Caco-2 (cell line): Measurements from ENCODE around the gene PTGDR2. TPM values are rescaled to one million over a fixed set of nuclear protein-coding genes. Genes with fewer than 3 reads are reported as not detected.
A peak's percentile ranks its signal among the peaks of the same experiment; 100 is the strongest.

Experiments used
- BruUV-seq: library from RNA; stranded (reverse); fragments of 400-500 nt; replicated peaks from 2 replicates; lab custom pipeline; 2021; lab: Mats Ljungman, UMichigan
- CTCF ChIA-PET: fragments of 300-600 bp; sonication (Branson Sonifier 250); formaldehyde crosslinking; loops from one replicate; lab custom pipeline; 2022; ENCODE audit warnings: antibody characterized with exemption; lab: Charles Lee
- POLR2A ChIA-PET: fragments of 300-600 bp; sonication (Branson Sonifier 250); formaldehyde crosslinking; loops from one replicate; lab custom pipeline; 2022; ENCODE audit warnings: antibody characterized with exemption; lab: Charles Lee
- DNase-seq, 2 experiments: peaks; one replicate each; pipeline versions ENCODE4 v3.0.0 to v3.0.0-alpha.2; 2020 to 2022
- H3K27me3 ChIP-seq: replicated peaks from 2 replicates; pipeline ENCODE4 v1.6.0; 2011; ENCODE audit warnings: low read length; ENCODE audit not compliant: control insufficient read depth, insufficient read depth
- H3K36me3 ChIP-seq: 2 replicates; pipeline ENCODE4 v1.5.1; 2011; ENCODE audit warnings: low read length; ENCODE audit not compliant: control insufficient read depth, insufficient read depth
- H3K4me1 ChIP-seq: fragments of 250-450 bp; sonication (Bioruptor Pico); 2 replicates; pipeline ENCODE4 v1.5.1; 2020; ENCODE audit warnings: mild to moderate bottlenecking
- H3K4me3 ChIP-seq: 2 replicates; pipeline ENCODE4 v1.5.1; 2011; ENCODE audit warnings: low read depth, mild to moderate bottlenecking, control low read depth, low read length
- H3K9me3 ChIP-seq: fragments of 250-450 bp; sonication (Bioruptor Pico); 2 replicates; pipeline ENCODE4 v1.5.1; 2020; ENCODE audit warnings: mild to moderate bottlenecking, moderate library complexity
- H3K27ac Mint-ChIP-seq: one replicate; pipeline ENCODE4 v1.8.0; 2022; ENCODE audit warnings: mixed read lengths; ENCODE audit not compliant: unreplicated experiment
- H3K27me3 Mint-ChIP-seq: one replicate; pipeline ENCODE4 v1.8.0; 2022; ENCODE audit warnings: mixed read lengths; ENCODE audit not compliant: insufficient read depth, unreplicated experiment
- H3K36me3 Mint-ChIP-seq: one replicate; pipeline ENCODE4 v1.8.0; 2022; ENCODE audit warnings: mild to moderate bottlenecking, mixed read lengths; ENCODE audit not compliant: insufficient read depth, unreplicated experiment
- H3K4me1 Mint-ChIP-seq: one replicate; pipeline ENCODE4 v1.8.0; 2022; ENCODE audit warnings: low read depth, mixed read lengths; ENCODE audit not compliant: unreplicated experiment
- H3K4me3 Mint-ChIP-seq: one replicate; pipeline ENCODE4 v1.8.0; 2022; ENCODE audit warnings: mild to moderate bottlenecking, moderate library complexity, mixed read lengths; ENCODE audit not compliant: unreplicated experiment
- H3K9me3 Mint-ChIP-seq: one replicate; pipeline ENCODE4 v1.8.0; 2022; ENCODE audit warnings: mixed read lengths; ENCODE audit not compliant: unreplicated experiment
- CTCF ChIP-seq, 2 experiments: fragments of 200-600 bp in 1 of 2; IDR thresholded peaks; 1 replicate in 1 of 2; 2 replicates in 1 of 2; pipeline versions ENCODE4 v1.5.1 to v1.8.0; 2011 to 2022; ENCODE audit warnings: antibody characterized with exemption in 1 of 2, control low read depth in 1 of 2, inconsistent platforms in 1 of 2, low read depth in 1 of 2, low read length in 1 of 2, mild to moderate bottlenecking in 1 of 2, moderate library complexity in 1 of 2; ENCODE audit not compliant: insufficient read depth in 1 of 2, severe bottlenecking in 1 of 2, unreplicated experiment in 1 of 2
- intact Hi-C: fragments of 100-400 bp; cut with micrococcal nuclease; formaldehyde crosslinking; loops from one replicate; pipeline ENCODE4 v1.10.0; 2022; ENCODE audit not compliant: unreplicated experiment
- total RNA-seq: library from RNA; stranded (reverse); gene quantifications from 2 replicates; pipeline ENCODE4 v1.2.3, GENCODE V29; 2022

The PTGDR2 gene
- total RNA-seq, 1 experiment from 2014 or later: 0.09 TPM

- peak; percentile 58 to 67 for DNase-seq
- no peaks in the 10 kb centered on the region for H3K9me3 Mint-ChIP-seq
- peaks cover 36% of the 10 kb centered on the region for H3K36me3 Mint-ChIP-seq
- H3K27me3 ChIP-seq: no peaks in the 10 kb centered on the region
- no peaks in the 10 kb centered on the region for H3K9me3 ChIP-seq
- TF ChIP-seq CTCF (IDR thresholded peaks at IDR 0.05; ENCODE audit: insufficient read depth in 1 of 2, low read depth in 1 of 2, low read length in 1 of 2, severe bottlenecking in 1 of 2, unreplicated experiment in 1 of 2): no peak
- peak overlapping the region; percentile 57 for H3K4me3 ChIP-seq
- POLR2A ChIA-PET: interaction anchor here (0.9 kb wide), 1 partner anchor 62 kb away, joined by 3 read pairs; the partner anchor contains the start of gene TMEM109
- CTCF ChIA-PET: interaction anchor here (0.6 to 1.8 kb wide), 6 partner anchors 8 to 77 kb away, joined by 3 to 16 read pairs (median 4); no protein-coding TSS in a partner anchor
- H3K4me3 Mint-ChIP-seq: peak overlapping the region; percentile 67
- intact Hi-C loops: loop anchor here (1.0 kb wide), 1 partner anchor 9 kb away; no protein-coding TSS in a partner anchor
- H3K27me3 Mint-ChIP-seq: no peaks in the 10 kb centered on the region
- no TSS peak for BruUV-seq
- H3K27ac Mint-ChIP-seq: peak overlapping the region; percentile 33
- H3K36me3 ChIP-seq: peaks cover 4% of the 10 kb centered on the region
- peaks cover 9% of the 10 kb centered on the region for H3K4me1 Mint-ChIP-seq
- H3K4me1 ChIP-seq: peaks cover 20% of the 10 kb centered on the region
These were observed 3.4 kb downstream of the PTGDR2 start for GRCh38 chr11:60852117-60852981.

- no peaks in the 10 kb centered on the region for H3K27me3 Mint-ChIP-seq
- peaks cover 44% of the 10 kb centered on the region for H3K36me3 Mint-ChIP-seq
- POLR2A ChIA-PET: no interaction called here
- Histone ChIP-seq H3K27me3 (no peaks in the 10 kb centered on the region), H3K36me3 (peaks cover 4% of the 10 kb centered on the region), H3K4me3 (no peak overlapping the region; the same call in 1 of the 2 replicates), H3K9me3 (no peaks in the 10 kb centered on the region), H3K4me1 (peaks cover 20% of the 10 kb centered on the region)
- no peak for DNase-seq
- TF ChIP-seq CTCF (IDR thresholded peaks at IDR 0.05; ENCODE audit: insufficient read depth in 1 of 2, low read depth in 1 of 2, low read length in 1 of 2, severe bottlenecking in 1 of 2, unreplicated experiment in 1 of 2): no peak
- BruUV-seq: no TSS peak
- H3K27ac Mint-ChIP-seq: peak overlapping the region; percentile 33
- intact Hi-C loops: loop anchor here (1.0 kb wide), 1 partner anchor 8 kb away; no protein-coding TSS in a partner anchor
- H3K4me3 Mint-ChIP-seq: peak overlapping the region; percentile 67
- H3K9me3 Mint-ChIP-seq: no peaks in the 10 kb centered on the region
- H3K4me1 Mint-ChIP-seq: peaks cover 9% of the 10 kb centered on the region
- CTCF ChIA-PET: interaction anchor here (1.1 to 1.8 kb wide), 6 partner anchors 9 to 76 kb away, joined by 3 to 16 read pairs (median 4); no protein-coding TSS in a partner anchor
These were observed 4.2 kb downstream of the PTGDR2 start for GRCh38 chr11:60851327-60852104.
